NCI-H510A (cell line): Measurements from ENCODE around the gene PRPF40B.
"Not testable (repeated sequence)": the region's sequence is repeated elsewhere in the genome, so short reads cannot be mapped to it uniquely, and the experiment has no call there.

Experiments
- DNase-seq: peaks from one replicate; lab custom pipeline; 2025; lab: John Stamatoyannopoulos, UW

PRPF40B gene

DNA sequence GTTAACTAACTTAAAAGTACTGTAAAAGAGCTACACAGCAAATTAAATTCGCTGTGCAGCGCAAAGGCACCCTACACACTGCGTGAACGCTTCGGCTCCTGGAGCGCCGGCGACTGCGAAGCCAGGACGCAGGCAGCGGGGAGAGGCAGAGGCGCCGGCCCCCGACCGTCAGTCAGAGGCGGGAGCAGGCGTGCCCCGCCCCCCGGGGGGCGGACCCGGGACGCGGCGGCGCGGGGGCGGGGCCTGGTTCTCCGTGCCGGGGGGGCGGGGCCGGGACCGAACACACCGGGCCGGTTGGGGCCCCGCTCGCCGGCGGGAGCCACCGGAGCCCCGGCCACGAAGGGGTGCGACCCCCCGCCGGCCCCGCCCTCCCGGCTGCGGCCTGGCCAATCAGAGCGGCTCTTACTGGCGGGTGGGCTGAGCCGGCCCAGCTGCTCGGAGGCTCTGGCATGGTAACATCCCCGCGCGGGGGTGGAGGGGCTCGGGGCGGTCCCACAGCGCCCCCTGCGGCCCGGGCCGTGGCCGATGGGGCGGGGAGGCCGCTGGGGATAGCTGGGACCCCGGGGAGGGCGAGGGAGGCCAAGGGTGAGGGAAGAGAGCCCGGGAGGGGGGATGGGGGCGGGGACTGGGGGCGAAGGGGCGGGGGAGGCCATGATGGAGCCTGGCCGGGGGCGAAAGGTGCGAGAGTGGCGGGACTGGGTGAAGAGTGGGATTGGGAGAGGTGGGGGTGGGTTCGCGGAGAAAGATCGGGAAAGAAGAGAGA is at the start of gene PRPF40B:
Gene PRPF40B (plus strand): TSS at position 420 of the 763 bp plus-strand sequence. CDS start 30 bp downstream, at position 450.
- DNase-seq, result peak; percentile 90

- no peak for DNase-seq
These were observed 45.6 kb upstream of the PRPF40B start for GRCh38 chr12:49577589-49578315.

DNA sequence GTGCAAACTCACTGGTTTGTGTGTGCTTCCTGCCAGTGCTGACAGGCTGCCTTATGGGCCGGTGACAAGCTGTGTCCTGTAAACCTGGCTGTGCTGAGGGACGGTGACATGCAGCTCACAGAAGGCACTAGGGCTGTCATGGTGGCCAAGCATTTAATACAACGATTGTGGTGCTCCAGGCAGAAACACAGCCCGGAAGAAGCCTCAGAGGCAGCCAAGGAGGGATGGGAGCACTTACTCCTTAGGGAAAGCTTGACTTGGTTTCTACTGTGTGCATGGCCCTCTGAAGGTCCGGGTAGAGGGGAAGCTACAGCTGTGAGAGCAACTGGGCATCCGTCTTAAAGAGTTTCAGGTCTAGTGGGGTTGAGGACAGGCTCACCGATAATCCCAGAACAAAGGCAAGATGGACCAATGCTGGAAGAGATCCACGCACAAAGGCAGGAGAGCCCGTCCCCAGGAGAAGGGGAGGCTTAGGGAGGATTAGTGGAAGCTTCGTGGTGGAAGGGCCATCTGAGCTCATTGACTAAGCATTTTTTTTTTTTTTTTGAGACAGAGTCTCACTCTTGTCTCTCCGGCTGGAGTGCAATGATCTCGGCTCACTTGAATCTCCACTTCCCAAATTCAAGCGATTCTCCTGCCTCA is 44.8 kb upstream of the PRPF40B start:
- no peak for DNase-seq

DNA sequence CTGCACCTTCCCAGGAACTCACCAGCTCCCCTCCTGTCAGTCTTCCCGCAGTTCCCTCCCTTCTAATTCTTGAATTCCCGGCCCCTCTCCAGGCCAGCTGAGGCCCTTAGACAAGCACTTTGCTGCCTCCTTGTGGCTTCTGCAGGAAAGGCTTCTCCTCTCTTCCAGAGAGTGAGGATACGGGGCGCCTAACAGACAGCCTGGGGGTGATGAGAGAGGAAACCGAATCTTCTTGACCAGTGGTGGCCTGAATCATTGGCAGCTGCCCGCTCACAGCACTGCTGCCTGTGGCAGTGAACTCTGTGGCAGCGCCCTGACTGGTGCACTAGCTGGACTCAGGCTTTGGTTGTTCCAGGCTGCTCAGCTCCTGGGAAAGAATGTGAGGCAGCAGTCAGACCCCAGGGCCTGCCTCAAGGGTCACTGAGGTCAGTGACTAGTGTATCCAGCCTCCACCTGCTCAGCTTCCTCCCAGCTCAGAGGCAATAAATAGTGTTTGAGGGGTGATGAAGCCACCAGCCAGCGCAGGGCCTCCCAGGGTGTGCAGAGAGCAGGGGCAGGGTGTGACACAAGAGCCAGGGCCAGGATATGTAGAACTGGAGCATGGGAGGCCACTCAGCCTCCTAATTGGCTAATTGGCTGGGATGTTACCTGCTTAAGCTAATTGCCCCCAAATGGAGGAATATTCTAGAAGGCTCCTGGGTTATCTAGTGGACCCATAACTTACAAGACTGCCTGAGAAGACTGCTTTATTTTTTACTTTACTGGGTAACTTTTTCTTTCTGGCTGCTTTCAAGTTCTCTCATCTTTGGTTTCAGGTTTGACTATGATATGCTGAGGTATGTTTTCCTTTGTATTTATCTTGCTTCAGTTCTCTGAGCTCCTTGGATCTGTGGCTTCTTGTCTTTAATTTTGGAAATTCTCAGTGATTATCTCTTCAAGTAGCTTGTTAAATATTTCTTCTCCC is 42.5 kb upstream of the PRPF40B start:
- DNase-seq, result peak; percentile 66

DNA sequence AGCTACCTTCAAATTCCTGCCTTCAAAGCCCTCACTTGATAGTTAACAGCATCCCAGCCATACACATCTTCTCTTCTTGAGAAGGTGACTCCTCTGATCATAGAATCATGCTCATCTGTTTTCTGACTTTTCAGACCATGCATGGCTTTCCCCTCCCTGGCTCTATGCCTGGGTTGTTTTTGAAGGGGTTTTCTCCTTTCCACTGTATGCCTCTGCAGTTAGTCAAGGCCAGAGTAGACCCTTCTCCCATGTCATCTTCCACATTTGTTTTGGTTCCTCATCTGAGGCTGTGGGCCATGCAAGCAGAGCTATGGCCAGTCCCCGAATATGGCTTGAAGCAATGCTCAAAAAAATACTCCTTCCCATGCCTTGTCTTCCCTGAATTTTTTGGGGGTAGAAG is 41.2 kb upstream of the PRPF40B start:
- DNase-seq, result no peak

DNA sequence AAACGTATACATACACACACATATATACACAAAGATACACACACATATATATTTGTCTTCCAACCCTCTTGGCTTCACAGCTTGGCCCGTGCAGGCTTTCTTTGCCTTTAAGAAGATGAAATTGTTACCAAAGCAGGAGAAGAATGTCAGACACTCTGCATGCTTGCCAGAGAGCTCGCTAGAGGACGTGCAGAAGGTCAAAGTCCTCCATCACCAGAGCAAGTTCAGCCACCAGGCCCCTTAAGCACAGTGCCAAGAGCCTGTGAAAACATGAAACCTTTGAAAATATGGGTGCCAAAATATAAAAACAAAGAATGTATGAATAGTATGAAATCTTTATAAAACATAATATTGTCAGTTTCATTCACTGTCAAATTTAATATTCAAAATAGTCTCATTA is 40.5 kb upstream of the PRPF40B start:
- no peak for DNase-seq

DNA sequence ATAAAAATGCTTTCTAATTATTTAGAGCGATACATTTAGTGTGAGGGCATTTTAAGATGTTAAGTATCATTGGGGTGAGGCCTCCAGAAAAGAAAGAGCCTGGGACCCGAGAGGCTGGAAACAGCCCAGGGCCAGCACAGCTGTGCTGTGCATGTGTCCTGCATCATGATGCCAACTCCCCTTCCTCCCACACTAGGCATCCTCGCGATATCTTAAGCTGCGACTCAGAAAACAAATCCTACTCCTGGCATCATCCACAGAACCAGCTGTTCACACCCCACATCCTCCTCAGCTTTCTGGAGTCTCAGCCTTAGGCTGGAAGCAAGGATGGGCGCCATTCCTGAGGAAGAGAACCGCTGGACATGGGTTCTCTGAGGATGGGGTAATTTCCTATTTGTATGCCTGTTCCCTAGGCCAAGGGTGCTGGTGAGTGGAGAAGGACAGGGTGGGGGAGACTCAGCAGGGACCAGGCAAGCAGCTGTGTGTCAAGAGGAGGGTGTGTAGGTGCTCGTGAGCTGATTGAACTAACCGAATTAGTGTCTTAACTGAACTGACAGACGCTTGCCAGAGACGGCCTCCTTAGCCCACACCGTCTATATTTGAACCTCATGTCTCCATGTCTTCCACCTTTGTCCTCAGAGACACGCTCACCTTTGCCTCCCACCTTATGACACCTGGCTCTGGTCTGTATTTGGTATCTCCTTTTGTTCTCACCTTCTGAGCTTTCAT is 39.8 kb upstream of the PRPF40B start:
- no peak for DNase-seq

DNA sequence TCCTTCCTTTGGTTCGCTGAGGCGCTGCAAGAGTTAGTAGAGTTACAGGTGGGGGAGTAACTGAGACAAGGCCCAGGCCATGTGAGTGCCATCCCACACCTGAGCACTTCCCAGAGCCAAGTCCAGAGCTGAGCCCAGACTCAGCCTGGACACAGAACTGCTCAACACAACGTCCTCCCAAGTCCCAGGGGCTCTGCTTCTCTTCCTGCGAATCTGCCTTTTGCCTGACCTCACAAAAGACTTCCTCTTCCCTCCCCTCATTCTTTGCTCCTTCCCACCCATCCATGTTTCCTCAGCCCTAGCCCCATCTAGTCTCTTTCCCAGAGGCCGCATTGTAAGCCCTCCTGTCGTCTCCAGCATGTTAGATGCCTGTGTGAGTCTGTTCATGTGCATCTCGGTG is 38.8 kb upstream of the PRPF40B start:
- no peak for DNase-seq

GRCh38 chr12:49585477-49586459 is 37.6 kb upstream of the PRPF40B start:
- no peak for DNase-seq

GRCh38 chr12:49587174-49587908 is 36.0 kb upstream of the PRPF40B start:
- no peak for DNase-seq

- DNase-seq, result no peak
These were observed 35.1 kb upstream of the PRPF40B start for GRCh38 chr12:49588281-49588680.

DNA sequence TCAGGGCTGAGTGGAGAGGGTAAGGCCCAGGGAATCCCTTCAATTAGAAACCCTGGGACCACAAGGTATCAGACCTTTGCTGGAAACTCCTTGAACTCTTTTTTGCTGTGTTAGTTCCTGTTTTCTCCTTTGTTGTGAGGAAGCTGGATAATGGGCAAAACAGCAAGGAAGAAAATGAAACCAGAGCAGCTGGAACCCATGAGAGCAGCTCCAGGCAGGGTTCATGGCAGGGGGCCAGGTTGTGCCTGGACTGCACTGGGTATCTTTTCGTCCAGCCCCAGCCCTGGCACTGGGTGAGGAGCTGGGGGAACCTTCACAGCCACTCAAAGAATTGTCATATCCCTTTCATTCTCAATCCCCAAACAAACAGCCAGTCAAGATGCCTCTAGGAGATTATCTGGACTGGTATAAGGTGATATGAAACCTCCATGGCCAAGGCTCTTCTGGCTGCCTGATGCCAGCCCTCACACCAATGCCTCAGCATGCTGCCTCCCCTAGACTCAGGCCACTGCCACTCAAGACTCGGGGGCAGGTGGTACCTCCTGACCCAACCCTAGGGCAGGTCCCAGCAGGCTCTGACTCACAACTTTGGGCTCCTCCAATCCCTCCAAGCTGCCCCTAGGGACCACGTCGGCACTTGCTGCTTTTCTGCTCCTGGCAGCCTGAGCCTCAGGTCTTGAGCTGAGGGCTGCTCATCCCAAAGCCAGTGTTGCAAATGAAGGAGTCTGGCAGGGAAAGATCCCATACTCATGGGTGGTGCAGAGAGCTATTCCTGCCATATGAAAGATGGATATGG is 34.4 kb upstream of the PRPF40B start:
- DNase-seq, result no peak

- DNase-seq, result no peak
These were observed 24.8 kb upstream of the PRPF40B start for GRCh38 chr12:49598527-49598926.

DNA sequence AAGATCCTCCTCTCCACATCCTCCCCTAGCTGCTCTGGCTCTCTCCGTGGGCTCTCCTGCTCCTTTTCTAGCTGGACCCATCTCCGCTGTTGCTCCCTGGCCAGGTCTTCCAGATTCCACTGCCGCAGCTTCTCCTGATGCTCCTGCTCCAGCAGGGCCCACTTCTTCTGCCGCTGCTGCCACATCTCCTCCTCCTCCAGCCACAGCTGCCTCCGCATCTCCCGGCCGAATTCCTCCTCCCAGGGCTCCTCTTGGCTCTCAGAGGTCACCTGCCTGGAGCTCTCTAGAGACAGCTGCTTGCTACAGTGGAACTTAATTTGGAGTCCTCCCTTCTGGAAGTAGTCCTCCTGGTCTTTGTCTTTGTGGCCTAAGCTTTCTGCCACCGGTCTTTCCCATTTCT is 23.4 kb upstream of the PRPF40B start:
- DNase-seq, result no peak

- DNase-seq, result no peak
These were observed 19.6 kb upstream of the PRPF40B start for GRCh38 chr12:49603721-49604120.

DNA sequence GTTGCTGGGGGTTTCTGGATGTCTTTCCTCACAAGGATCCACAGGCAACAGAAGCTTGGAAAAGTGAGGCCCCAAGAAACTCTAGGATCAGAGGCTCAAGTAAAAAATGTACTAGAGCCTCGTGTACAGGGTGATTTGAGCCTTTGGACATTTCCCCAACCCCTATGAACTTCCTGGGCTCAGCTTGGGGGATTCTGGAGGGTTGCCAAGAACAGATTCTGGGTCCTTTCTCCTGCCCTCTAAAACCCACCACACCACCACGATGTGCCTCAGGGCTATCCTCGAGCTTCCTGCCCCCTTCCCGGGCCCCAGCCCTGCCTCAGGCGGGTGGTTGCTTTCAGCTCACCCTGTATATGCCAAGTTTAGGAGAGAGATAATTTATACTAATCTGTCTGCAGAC is 18.5 kb upstream of the PRPF40B start:
- DNase-seq, result no peak

- not testable (repeated sequence) for DNase-seq
These were observed 17.8 kb upstream of the PRPF40B start, which contains the start of gene FAM186B for GRCh38 chr12:49605539-49605938. TSS of gene FAM186B (minus strand) at chr12:49605639. CDS start at chr12:49605477, 162 bp downstream.
